Thyroid gland (tissue), 4 donors: ENCODE measurements around the gene MAGI2.

Source experiments
- CTCF ChIP-seq, 6 experiments: fragments of 200-600 bp in 3 of 6; fragments of 450-650 bp in 3 of 6; sonication (generic) in 3 of 6; IDR thresholded peaks; one replicate each; pipeline ENCODE4 v1.5.1; 2016 to 2019; ENCODE audit warnings: antibody characterized with exemption in 6 of 6, mild to moderate bottlenecking in 2 of 6, inconsistent platforms in 1 of 6, moderate library complexity in 1 of 6
- POLR2A ChIP-seq, 2 donors: fragments of 450-650 bp; IDR thresholded peaks; one replicate each; pipeline ENCODE4 v1.6.1; 2017; ENCODE audit warnings: antibody characterized with exemption in 2 of 2, mild to moderate bottlenecking in 2 of 2, moderate library complexity in 1 of 2

- no peak for TF ChIP-seq CTCF (IDR thresholded peaks at IDR 0.05)
- no peak for TF ChIP-seq POLR2A (IDR thresholded peaks at IDR 0.05)
Observed at GRCh38 chr7:78071491-78072200, 1381.8 kb downstream of the MAGI2 start.
